HL-60 (cell line): ENCODE data around the gene NEK2.

Experiments
- DNase-seq, 2 experiments: peaks; one replicate each; pipeline ENCODE4 v3.0.0-alpha.2; 2010 to 2020; ENCODE audit warnings: low read depth in 1 of 2, low spot score in 1 of 2
- H3K27ac ChIP-seq: fragments of 250-450 bp; sonication (Bioruptor Pico); replicated peaks from 2 replicates; pipeline ENCODE4 v1.5.1; 2020; ENCODE audit warnings: mild to moderate bottlenecking, moderate library complexity
- H3K27me3 ChIP-seq: fragments of 250-450 bp; sonication (Bioruptor Pico); 2 replicates; pipeline ENCODE4 v1.5.1; 2021; ENCODE audit warnings: mild to moderate bottlenecking, moderate library complexity; ENCODE audit not compliant: insufficient read depth, poor library complexity, severe bottlenecking
- H3K4me3 ChIP-seq: replicated peaks from 2 replicates; pipeline ENCODE4 v1.5.1; 2011; ENCODE audit warnings: mild to moderate bottlenecking, control low read depth, low read length; ENCODE audit not compliant: insufficient read depth
- CTCF ChIP-seq: IDR thresholded peaks from one replicate; pipeline ENCODE4 v1.5.1; 2011; ENCODE audit warnings: low read length, control low read depth, inconsistent platforms; ENCODE audit not compliant: insufficient read depth
- GABPA ChIP-seq: IDR thresholded peaks from 2 replicates; pipeline ENCODE4 v1.6.1; 2012; ENCODE audit warnings: low read depth
- POLR2AphosphoS5 ChIP-seq: IDR thresholded peaks from 2 replicates; pipeline ENCODE4 v1.6.1; 2012; ENCODE audit warnings: low read depth
- REST ChIP-seq: IDR thresholded peaks from 2 replicates; pipeline ENCODE4 v1.6.1; 2012; ENCODE audit warnings: low read depth; ENCODE audit not compliant: insufficient replicate concordance
- SPI1 ChIP-seq: IDR thresholded peaks from 2 replicates; pipeline ENCODE4 v1.6.1; 2012; ENCODE audit warnings: low read depth, mild to moderate bottlenecking, borderline replicate concordance

Gene NEK2

GRCh38 chr1:211676106-211676583 lies 724 bp upstream of the NEK2 start:
- no peak for DNase-seq
- peak overlapping the region; percentile 97 for H3K27ac ChIP-seq
- TF ChIP-seq CTCF: no peak
- no peak for TF ChIP-seq POLR2AphosphoS5
- no peak for TF ChIP-seq REST
- TF ChIP-seq SPI1: no peak
- TF ChIP-seq GABPA: no peak

GRCh38 chr1:211667065-211667617 lies 8.3 kb downstream of the NEK2 start:
- no peak for DNase-seq
- no peak overlapping the region for H3K27ac ChIP-seq
- no peak overlapping the region for H3K4me3 ChIP-seq
- TF ChIP-seq SPI1 (no peak), GABPA (no peak), POLR2AphosphoS5 (no peak), CTCF (no peak), REST (no peak)
- H3K27me3 ChIP-seq: no peaks in the 10 kb centered on the region

More at GRCh38 chr1:211676106-211676583, 724 bp upstream of the NEK2 start:
- Histone ChIP-seq H3K27me3 (no peaks in the 10 kb centered on the region), H3K4me3 (peak overlapping the region; percentile 96)

GRCh38 chr1:211660718-211661222 lies 14.7 kb downstream of the NEK2 start:
- Histone ChIP-seq H3K27ac (no peak overlapping the region), H3K4me3 (no peak overlapping the region), H3K27me3 (no peaks in the 10 kb centered on the region)
- no peak for TF ChIP-seq POLR2AphosphoS5
- no peak for TF ChIP-seq CTCF
- no peak for TF ChIP-seq SPI1
- no peak for TF ChIP-seq GABPA
- TF ChIP-seq REST: no peak
- DNase-seq: no peak
